GM18505 (cell line): ENCODE measurements around the gene C1QC.
"Not testable (repeated sequence)": the region's sequence is repeated elsewhere in the genome, so short reads cannot be mapped to it uniquely, and the experiment has no call there.

Experiments used
- ATAC-seq: cut with Tn5 transposase; IDR thresholded peaks from one replicate; pipeline ENCODE4 v1.9.1; 2021; ENCODE audit not compliant: unreplicated experiment
- POLR2A ChIP-seq: IDR thresholded peaks from 4 replicates; pipeline ENCODE4 v1.6.1; 2011; ENCODE audit warnings: borderline replicate concordance; ENCODE audit not compliant: insufficient read depth, insufficient read length; ENCODE audit errors: extremely low read depth

Gene C1QC

GRCh38 chr1:22671999-22672398, 28.6 kb downstream of the C1QC start:
- TF ChIP-seq POLR2A, result no peak
- ATAC-seq, result no peak

DNA sequence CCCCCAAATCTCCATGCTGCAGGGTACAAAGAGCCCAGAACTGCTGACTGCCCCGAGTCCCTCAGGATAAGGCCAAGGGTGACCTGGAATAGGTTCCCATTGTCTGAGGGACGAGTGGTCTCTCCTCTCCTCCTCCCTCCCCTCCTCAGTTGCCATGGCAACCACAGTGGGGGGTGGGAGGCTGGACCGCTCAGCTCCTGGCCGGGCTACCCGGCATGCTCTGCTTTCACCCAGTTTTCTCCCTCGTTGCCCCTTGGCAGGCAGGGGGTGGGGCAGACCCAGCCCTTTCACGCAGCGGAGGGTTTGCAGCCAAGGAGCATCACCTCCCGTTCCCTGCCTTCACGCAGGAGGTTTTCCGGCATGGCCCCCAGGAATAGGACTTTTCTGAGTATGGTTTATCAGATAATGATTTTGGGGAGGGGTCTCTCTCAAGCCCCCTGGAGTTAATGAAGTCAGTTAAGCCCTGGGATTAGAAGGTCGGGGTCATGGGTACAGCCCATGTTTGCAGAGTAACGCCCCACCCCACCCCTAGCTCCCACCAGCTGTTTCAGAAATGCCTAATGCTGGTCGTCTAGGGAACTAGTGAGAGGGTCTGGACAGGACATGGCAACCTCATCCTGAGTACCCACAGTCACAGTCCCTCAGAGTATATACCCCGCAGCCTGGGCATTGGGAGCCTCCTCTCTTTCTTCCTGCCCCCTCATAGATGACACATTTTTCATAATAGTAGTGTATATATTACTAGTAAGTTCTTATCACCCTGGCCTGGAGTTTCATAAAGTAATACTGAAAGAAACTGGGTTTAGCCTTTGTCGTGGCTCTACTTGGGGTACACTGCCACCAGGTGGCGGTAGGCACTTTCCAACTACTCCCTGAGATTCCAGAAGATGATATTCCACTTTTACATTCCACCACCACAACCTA, 30.3 kb downstream of the C1QC start:
- ATAC-seq, result no peak

GRCh38 chr1:22674410-22674749, 30.9 kb downstream of the C1QC start:
- no peak for TF ChIP-seq POLR2A
- ATAC-seq, result no peak

More for the DNA sequence above, 30.3 kb downstream of the C1QC start:
- TF ChIP-seq POLR2A, result no peak

- not testable (repeated sequence) for ATAC-seq
Measured at GRCh38 chr1:22676151-22676550, 32.7 kb downstream of the C1QC start.

DNA sequence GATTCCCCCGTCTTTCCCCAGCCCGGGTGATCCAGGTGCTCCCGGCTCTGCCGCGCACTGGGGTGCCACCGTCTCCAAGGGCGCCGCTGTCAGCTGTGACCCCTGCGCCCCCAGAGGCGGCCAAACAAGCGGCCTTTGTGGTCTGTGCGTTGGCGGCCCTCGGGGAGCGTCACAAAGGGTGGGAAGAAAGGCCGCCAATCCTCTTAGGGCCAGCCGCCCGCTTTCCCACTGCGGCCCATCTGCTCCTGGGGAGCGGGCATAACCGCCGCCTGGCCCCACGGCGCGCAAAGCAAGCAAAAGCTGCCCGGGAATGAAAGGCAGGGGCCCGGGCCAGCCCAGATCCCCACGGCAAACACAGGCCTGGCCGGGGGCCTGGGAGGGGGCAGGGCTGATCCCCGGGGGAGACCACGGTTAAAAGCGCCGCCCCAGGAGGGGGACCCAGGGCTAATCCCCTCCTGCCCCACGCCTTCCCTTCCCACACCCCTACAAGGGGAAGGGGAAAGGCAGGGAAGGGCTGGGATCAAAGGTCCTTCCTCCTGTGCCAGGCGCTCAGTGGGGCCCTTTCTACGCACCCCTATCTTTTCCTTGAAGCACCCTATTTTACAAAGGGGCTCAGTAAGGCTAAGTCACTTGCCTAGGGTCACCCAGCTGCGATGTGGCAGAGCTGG, 33.6 kb downstream of the C1QC start:
- no peak for ATAC-seq
- no peak for TF ChIP-seq POLR2A

GRCh38 chr1:22677931-22678896, 34.8 kb downstream of the C1QC start:
- ATAC-seq, result no peak
- TF ChIP-seq POLR2A, result no peak

DNA sequence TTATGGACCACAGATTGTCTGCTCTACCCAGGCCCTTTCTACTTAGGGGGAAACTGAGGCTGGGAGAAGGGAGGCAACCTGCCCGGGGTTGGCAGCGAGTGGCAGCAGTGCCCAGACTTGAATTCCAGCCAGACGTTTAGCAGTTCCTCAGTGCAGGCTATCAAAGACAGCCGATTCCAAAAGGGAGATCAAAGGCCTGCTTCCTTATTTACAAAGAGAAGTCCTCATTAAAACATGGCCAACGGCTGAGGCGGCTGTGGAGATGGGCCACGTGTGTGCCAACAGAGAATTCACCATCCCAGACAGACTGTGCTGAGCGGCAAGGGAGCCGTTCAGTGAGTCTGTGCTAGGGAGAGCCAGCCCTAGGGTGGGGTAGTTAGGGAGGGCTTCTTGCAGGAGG, 37.3 kb downstream of the C1QC start:
- ATAC-seq, result no peak
- no peak for TF ChIP-seq POLR2A

- ATAC-seq, result no peak
- no peak for TF ChIP-seq POLR2A
Measured at GRCh38 chr1:22681556-22682276, 38.3 kb downstream of the C1QC start.

GRCh38 chr1:22683547-22683946, 40.1 kb downstream of the C1QC start:
- no peak for ATAC-seq
- no peak for TF ChIP-seq POLR2A

- no peak for ATAC-seq
Measured at GRCh38 chr1:22685591-22686059, 42.2 kb downstream of the C1QC start.

GRCh38 chr1:22687191-22687590, 43.8 kb downstream of the C1QC start:
- ATAC-seq, result no peak
- TF ChIP-seq POLR2A, result no peak

More at GRCh38 chr1:22685591-22686059, 42.2 kb downstream of the C1QC start:
- TF ChIP-seq POLR2A, result no peak

DNA sequence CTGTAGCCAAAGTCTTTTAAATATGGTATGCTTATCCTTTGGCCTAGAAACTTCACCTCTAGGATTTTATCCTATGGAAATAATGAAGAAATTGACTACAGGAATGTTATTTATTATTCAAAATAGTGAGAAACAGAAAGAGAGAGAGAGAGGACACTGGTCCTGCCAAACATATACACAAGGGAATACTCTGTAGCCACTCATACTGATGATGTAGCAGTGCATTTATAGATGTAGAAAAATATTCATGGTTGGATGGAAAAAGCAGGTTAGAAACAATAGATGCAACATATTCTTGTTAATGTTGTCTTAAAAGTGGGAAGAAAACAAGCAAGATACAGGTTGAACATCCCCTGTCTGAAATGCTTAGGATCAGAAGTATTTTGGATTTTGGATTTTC, 45.0 kb downstream of the C1QC start:
- no peak for ATAC-seq
- no peak for TF ChIP-seq POLR2A

DNA sequence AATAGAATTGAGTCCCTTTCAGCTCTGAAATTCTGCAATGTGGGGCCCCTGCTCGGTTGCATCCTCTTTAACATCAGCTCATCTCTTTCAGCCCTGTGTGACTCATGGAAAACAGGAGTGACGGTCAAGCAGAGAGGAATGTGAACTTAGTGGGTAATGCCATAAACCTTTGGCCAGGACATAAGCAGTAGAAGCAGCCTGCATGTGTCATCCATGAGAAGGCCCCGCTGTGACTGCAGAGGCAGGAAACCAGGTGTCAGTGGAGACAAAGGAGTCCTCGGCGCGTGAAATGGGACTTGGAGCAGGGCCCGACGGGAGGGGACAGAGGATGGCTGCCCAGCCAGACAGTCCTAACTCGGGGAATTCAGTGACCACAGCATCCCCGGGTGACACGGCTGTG, 46.1 kb downstream of the C1QC start:
- no peak for ATAC-seq
- no peak for TF ChIP-seq POLR2A

DNA sequence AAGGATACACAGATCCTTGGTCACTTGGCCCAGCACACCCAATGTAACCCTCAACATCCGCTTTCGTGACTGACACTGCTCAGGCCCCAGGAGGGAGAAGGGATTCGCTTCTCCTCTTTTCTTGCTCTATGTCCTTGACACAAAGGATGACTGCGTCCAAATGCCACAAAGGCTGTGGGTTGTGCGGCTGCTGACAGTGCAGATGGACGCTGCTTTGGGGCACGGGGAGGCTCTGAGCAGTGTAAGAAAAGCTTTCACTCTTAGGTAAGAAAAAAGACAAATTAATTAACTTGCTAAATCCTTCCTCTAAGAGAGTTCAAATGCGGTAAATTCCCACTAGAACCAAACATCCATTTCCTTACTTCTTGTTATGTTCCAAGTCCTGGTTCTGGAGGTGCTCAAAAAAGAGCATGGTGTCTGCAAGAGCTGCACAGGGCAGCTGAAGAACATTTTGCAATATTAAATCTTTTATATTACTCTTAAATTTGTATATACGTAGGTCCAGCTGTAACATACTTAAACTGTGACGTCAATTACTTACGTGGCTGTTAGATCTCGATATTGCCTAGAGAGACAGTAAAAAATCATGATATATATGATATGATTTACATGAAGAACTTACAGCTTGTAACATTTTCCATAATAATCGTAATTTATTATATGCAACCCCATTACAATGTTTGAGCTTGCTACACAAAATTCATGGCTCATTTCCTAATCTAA, 47.8 kb downstream of the C1QC start:
- no peak for TF ChIP-seq POLR2A
- ATAC-seq, result no peak
